ENCODE measurements around the gene IL17RA.

Gene IL17RA

GRCh38 chr22:17085277-17086181 lies 729 bp downstream of the IL17RA start:
- no peak for DNase-seq

GRCh38 chr22:17086296-17086695 lies 1.5 kb downstream of the IL17RA start:
- DNase-seq = no peak

DNA sequence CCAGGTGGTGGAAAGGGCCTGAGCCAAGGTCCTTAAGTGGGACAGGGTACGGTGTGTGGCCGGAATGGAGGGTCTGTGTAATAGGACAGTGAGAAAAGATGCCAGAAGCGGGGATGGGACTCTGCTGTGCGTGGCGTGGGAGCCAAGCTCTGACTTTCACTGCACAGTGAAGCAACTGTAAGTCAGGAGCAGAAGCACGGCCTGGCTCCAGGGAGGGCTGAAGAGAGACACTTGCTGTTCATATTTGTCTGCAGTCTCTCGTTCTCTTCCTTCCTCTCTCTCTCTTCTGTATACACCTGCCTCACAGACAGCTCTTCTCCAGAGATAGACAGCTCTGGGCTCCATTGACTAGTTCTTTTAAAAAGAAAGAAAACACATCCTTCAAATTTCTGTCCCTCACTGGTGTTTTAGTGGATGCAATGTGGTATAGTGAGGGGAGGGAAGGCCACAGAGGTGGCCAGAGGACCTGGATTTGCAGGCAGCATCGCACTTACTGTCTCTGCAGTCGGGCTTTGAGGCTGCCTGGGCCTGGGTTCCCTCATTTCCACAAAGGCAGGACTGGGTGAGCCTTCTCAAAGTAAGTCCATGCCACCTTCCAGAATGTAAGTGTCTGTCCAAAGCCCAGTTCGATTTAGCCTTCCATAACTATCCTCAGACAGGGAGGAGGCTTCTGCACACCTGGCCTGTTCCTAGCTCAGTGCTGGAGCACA lies 2.1 kb downstream of the IL17RA start:
- DNase-seq = no peak

GRCh38 chr22:17087498-17088131 lies 2.8 kb downstream of the IL17RA start:
- DNase-seq = peak; percentile 34

DNA sequence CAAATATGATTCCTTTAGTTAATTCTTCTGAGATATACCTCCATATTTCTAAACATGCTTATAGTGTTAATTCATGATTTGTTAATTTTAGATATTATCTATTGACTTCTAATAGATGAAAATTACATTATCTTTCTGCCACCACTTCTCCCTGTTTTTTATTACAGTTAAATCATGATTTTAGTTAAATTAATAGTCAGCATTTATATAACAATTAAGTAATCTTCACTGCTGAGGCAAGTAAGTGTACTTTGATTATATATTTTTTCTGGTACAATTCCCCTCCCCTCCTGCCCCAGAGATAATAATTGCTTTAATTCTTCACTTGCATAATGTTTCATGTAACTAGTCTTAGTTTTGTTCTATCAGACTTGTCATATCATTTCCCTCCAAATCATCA lies 5.8 kb downstream of the IL17RA start:
- DNase-seq = no peak

- DNase-seq = no peak
These were observed 7.1 kb downstream of the IL17RA start for GRCh38 chr22:17091851-17092250.

- DNase-seq = no peak
These were observed 8.3 kb downstream of the IL17RA start for GRCh38 chr22:17093081-17093480.

DNA sequence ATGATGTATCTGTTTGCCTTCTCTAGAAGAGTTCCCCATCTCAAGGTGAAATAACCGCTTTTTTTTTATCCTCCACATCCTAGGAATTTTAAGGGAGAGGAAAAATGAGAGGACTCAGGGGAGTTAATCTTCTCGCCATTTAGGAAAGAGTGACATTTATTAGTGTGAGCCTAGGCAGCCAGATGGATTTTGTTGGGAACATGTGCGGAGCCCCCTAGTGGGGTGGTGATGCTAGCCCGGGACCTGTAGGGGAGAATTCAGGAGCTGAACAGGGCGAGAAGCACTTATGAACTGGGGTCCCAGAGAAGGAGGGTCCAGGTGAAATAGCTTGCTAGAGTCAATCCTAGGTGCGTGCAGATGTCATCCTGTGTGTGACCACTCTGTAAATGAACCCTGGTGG lies 10.7 kb downstream of the IL17RA start:
- DNase-seq = no peak

- no peak for DNase-seq
These were observed 11.3 kb downstream of the IL17RA start for GRCh38 chr22:17096071-17096470.

GRCh38 chr22:17097062-17097461 lies 12.3 kb downstream of the IL17RA start:
- no peak for DNase-seq

DNA sequence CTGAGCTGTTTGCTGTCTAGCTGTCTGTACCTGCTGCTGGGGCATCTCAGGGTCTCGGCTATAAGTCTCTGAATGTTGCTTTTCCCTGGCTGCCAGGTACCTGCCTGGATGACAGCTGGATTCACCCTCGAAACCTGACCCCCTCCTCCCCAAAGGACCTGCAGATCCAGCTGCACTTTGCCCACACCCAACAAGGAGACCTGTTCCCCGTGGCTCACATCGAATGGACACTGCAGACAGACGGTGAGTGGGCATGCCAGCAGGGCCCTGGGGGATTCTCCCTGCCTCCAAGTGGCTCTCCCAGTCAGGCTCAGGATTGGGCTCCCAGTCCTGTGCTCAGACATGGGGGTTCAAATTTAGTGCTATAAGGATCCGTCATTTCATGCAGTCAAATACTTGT lies 12.9 kb downstream of the IL17RA start:
- no peak for DNase-seq

DNA sequence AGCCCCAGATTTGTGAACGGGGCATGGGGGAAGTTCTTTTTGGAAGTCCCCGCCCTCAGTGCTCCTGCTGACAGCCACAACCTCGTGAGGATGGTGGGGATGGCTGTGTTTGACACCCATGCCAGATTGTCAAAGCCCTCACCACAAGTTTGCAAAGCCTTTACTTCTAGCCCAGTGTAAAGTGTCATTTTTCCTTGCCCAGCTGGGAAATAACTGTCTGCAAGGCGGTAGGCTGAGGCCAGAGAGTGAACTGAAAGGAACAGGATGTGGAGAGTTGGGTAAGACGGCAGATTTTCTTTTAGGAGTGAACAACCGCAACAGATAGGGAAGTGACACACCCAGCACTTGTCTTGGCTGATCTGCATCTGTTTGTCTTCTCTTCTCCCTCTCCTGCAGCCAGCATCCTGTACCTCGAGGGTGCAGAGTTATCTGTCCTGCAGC lies 13.6 kb downstream of the IL17RA start:
- DNase-seq = no peak

GRCh38 chr22:17100621-17101020 lies 15.8 kb downstream of the IL17RA start:
- no peak for DNase-seq

- DNase-seq = no peak
These were observed 16.9 kb downstream of the IL17RA start for GRCh38 chr22:17101475-17102296.

DNA sequence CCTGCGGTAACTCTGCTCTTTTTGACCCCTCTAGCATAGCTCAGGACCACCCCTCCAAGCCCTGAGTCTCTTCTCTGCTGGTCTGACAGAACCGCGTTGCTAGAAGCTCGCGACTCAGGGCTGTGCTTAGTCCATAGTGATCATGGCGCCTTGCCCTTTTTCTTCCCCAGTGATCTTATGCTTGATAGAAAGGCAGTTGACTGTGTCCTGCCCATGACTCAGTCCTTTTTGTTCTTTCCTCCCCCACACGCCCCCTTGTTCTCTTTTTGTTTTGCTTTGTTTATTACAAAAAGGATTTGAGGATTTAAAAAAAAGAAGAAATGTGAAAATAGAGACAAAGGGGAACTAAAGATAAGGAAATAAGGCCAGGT lies 17.5 kb downstream of the IL17RA start:
- no peak for DNase-seq

DNA sequence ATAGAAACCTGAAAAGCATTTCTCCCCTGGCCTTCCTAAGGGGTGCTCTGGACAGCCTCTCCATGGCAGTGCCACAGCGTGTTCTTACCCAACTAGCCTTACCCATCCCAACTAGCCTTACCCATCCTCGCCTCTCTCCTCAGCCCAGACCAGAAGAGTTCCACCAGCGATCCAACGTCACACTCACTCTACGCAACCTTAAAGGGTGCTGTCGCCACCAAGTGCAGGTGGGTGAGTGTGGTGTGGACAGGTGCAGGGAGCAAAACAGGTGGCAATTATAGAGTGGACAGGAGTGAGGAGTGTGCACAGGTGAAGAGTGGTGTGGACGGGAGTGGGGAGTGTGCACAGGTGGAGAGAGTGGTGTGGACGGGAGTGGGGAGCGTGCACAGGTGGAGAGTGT lies 18.6 kb downstream of the IL17RA start:
- no peak for DNase-seq

DNA sequence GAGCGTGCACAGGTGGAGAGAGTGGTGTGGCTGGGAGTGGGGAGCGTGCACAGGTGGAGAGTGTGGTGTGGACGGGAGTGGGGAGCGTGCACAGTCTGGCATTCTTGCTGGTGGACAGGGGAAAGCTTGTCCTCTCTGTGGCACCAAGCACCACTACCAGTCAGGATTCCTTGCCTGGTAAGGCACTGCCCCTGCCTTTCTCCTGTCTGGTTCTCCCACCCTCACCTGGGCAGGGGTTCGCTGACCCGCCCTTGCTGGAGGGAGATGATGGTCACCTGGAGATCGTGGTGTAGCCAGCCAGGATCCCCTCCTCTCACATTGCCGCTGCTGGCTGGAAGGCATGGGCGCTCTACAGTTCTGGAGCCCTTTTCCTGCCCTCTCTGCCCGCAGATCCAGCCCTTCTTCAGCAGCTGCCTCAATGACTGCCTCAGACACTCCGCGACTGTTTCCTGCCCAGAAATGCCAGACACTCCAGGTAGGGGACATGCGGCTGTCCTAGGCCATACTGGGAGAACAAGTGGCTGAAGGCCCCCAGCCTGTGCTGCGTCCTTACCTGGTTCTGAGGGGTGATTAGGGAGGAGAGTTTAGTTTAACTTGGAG lies 19.6 kb downstream of the IL17RA start:
- DNase-seq = no peak

DNA sequence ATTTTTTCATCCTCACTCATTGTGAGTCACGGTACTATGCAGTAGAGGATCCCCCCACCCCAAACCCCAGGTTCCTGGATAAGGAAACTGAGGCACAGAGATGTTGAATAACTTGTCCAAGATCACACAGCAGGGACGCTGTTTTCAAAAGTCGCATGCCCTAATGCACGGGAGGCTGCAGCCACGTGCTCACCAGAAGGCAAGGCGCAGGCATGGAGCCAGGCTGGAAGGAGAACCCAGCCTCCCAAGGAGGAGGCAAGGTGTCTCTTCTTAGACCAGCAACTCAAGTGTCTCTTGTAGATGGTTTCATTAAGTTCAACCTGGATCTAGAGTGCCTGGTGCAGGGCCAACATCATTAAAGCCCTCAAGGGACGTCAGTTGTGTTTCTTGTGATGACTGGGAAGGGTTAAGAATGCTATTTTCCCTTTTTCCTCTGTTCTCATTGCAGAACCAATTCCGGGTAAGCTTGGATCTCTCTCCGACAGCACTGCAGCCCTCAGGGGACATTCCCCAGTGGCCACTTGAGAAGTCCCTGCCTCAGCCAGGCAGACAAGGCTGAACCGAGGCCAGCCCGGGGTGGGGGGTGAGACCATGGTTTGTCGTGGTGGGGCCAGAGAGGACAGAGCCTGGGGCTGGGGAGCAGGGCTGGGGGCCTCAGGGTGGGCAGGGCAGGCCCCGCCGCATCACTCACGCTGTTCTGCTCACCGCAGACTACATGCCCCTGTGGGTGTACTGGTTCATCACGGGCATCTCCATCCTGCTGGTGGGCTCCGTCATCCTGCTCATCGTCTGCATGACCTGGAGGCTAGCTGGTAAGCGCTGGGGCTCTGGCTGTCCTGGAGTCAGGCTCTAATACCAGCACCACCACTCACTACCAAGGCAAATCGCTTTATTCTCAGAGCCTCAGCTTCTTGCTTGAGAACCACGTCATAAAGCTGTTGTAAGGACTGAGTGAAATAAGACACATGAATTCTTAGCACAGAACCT lies 20.6 kb downstream of the IL17RA start:
- DNase-seq = no peak

DNA sequence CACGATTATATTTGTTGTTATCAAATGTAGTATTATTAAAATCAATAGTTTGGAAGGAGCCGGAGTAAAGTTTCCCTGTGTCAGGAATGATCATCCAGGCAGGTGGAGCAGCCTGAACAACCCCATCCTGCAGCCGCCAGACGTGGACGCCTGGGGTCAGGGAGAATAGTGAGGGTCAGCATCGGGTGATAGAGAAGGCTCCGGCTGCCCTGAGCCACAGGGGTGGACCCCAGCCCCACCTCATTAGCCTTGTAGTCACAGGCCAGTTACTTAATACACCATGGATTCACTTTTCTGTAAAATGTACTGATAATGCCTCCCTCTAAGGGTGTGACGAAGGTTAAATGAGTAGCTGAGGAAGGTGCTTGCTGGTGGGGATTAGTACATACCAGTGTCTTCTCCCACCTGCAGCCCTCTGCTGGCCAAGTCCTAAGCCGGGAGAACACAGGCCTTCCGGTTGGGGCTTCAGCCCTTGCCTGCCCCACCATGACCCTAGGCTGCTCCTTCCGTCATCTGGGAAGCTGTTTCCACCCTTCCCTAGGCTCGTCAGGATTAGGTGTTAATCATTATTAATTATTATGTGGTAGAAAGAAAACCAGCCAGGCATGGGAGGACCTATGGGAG lies 21.5 kb downstream of the IL17RA start:
- DNase-seq = no peak

DNA sequence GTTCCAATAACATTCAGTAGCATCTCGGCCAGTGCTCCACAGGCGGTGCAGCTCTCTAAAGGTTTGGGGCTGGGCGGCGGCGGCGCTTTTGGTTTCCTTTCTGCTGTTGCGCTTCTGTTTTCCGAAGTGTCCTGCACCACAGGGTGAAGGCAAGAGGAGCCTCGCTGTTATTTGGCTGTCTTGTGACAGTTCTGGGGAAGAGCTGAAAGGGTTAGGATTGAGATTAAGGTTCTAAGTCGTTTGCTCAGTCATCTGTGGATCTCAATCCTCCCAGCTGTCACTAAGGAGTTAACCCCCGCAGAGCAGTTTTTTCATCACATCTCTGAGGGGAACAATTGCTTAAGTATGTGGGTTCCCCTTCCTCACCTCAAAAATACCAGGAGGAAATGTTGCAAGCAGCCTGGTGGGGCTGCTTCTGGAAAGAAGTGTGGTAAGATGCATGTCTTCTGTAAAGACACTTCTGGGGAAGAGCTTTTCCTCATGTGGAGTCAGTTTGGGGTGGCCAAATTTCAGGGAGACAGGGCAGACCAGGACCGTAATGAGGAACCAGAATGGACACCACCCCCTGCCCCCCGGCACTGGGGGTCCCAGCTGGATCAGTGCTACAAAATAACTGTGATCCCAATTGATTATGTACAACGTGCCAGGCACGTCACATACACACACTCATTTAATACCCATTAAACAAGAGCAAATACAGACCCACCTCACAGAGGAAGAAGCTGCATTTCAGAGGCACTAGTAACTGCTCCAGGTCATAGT lies 22.2 kb downstream of the IL17RA start:
- DNase-seq = no peak
